GM12865 (cell line): ENCODE measurements around the gene NAA15.
"Not testable (repeated sequence)": the region's sequence is repeated elsewhere in the genome, so short reads cannot be mapped to it uniquely, and the experiment has no call there.

Experiments used
- DNase-seq: peaks from one replicate; pipeline ENCODE4 v3.0.0; 2010; ENCODE audit warnings: low read depth
- H3K4me3 ChIP-seq: 2 replicates; pipeline ENCODE4 v1.5.1; 2011; ENCODE audit warnings: mild to moderate bottlenecking, low read depth, low read length, control low read depth
- TF ChIP-seq, protein P1 (sequence below): IDR thresholded peaks from 2 replicates; pipeline ENCODE4 v1.5.1; 2011; ENCODE audit warnings: low read length, control low read depth, low read depth, inconsistent platforms; ENCODE audit not compliant: insufficient read depth; ENCODE audit errors: missing control alignments

NAA15 gene

DNA sequence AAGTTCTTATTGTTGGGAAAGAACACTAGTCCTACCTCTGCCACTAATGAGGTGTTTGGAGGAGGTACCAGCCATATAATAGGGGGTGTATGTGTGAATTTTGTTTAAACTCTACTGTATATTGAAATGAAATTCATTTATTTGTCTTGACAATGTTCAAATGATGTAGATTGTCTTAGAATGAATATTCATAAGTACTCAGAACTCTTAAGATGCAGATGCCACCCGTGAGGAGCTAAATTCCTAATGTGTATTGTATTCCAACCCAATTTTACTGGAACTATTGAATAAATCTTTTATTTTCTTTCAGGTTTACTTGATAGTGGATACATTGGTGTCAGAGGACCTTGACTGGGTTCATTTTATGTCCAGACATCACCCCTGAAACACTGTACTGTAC is 88.7 kb downstream of the NAA15 start:
- TF ChIP-seq, protein P1, sequence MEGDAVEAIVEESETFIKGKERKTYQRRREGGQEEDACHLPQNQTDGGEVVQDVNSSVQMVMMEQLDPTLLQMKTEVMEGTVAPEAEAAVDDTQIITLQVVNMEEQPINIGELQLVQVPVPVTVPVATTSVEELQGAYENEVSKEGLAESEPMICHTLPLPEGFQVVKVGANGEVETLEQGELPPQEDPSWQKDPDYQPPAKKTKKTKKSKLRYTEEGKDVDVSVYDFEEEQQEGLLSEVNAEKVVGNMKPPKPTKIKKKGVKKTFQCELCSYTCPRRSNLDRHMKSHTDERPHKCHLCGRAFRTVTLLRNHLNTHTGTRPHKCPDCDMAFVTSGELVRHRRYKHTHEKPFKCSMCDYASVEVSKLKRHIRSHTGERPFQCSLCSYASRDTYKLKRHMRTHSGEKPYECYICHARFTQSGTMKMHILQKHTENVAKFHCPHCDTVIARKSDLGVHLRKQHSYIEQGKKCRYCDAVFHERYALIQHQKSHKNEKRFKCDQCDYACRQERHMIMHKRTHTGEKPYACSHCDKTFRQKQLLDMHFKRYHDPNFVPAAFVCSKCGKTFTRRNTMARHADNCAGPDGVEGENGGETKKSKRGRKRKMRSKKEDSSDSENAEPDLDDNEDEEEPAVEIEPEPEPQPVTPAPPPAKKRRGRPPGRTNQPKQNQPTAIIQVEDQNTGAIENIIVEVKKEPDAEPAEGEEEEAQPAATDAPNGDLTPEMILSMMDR, result no peak
- H3K4me3 ChIP-seq, result no peak overlapping the region
- DNase-seq, result no peak

DNA sequence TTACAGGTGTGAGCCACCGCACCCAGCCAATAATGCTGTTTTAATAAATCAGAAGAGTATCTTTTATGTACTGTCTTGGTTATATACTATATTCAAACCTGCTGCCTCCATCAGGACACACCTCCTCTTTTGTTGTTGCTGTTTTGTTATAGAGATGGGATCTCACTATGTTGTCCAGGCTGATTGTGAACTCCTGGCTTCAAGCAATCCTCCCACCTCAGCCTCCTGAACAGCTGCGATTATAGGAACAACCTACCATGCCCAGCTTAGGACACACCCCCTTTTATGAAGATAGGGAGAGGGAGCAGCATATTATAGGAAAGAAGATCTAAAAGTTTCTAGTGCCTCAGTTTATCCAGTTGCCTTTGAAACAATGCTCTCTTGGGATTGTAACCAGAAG is 90.4 kb downstream of the NAA15 start:
- no peak for DNase-seq
- no peak overlapping the region for H3K4me3 ChIP-seq
- TF ChIP-seq, protein P1, result no peak

DNA sequence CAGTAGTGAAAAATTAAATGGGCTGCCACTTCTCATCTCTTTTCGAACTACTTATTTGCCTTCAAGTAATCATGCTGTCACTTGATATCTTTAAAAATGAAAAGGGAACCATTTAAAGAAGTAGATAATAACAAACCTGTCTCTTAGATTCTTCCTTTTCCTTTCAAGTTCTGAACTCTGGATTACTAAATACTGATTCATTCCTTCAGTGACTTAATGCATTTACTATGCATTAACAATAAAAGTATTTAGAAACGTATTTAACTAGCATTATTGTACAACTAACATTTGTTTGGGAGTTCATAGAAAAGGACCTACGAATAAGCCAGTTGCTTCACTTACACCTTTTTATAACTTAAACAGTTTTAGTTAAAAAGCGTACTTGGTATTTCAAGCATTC is 91.5 kb downstream of the NAA15 start:
- H3K4me3 ChIP-seq, result no peak overlapping the region
- TF ChIP-seq, protein P1, result no peak
- DNase-seq, result no peak

DNA sequence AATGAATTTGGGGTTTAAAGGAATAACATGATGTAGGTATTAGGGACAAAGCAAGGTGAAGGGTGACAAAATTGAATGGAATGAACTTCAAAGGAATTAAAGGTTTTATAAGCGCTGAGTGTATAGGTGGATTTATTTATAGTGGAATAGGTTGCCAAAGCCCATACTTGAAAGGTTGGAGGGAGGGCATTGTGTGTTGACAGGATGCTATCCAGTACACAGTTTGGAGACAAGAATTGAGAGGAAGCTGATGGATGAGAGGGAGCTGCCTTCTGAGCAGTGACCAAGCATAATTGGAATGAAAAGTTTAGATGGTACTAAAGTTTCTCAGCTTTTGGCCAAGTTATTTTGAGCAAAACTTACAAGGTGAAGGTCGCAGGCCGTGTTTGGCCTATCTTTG is 100.1 kb downstream of the NAA15 start:
- no peak overlapping the region for H3K4me3 ChIP-seq
- no peak for DNase-seq
- TF ChIP-seq, protein P1, result no peak

DNA sequence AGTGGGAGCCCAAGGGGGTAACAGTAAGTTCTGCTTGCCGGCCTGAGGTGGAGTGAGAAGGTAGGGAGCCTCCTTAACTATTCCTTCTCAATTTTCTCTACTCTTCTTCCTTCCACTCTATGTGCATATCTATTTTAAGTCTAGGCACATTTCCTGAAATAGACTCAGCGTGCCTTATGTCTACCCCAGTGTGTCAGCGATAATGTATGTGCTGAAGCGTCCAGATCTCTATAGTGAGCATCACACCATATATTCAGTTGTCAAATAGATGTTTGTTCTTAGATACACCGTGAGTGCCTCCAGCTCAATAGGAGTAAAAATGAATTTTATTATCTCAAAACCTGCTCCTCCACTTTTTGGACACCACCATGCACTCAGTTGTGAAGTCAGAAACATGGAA is 101.1 kb downstream of the NAA15 start:
- no peak overlapping the region for H3K4me3 ChIP-seq
- TF ChIP-seq, protein P1, result no peak
- DNase-seq, result no peak

DNA sequence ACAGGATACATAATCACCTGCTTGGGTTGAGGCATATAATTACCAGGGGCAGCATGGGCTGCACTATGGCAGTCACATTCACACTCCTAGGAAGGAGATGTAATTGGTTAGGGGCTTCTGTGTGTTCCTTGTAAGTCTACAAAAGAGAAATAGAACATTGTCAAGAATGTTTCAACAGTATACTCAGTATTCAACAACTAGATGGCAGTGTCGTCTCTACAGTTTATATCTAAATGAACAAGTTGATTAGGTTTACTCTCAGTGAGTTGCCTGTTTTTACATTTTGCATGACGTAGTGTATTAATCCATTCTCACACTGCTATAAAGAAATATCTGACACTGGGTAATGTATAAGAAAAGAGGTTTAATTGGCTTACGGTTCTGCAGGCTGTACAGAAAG is 102.2 kb downstream of the NAA15 start:
- DNase-seq, result no peak
- TF ChIP-seq, protein P1, result no peak
- no peak overlapping the region for H3K4me3 ChIP-seq

DNA sequence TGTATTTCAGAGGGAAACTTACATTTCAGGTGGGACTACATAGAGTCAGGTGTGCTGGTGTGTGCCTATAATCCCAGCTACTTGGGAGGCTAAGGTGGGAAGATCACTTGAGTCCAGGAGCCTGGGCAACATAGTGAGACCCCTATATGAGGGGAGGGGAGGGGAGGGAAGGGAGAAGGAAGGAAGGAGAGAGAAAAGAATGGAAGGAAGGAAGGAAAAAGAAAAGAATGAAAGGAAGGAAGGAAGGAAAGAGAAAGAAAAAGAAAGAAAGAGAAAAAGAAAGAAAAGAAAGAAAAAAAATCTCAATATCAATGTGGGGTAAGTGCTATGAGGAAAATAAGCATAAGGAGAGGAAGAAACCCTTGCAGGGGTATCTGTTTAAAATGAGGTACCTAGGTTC is 109.0 kb downstream of the NAA15 start:
- H3K4me3 ChIP-seq, result no peak overlapping the region
- TF ChIP-seq, protein P1, result no peak
- no peak for DNase-seq

DNA sequence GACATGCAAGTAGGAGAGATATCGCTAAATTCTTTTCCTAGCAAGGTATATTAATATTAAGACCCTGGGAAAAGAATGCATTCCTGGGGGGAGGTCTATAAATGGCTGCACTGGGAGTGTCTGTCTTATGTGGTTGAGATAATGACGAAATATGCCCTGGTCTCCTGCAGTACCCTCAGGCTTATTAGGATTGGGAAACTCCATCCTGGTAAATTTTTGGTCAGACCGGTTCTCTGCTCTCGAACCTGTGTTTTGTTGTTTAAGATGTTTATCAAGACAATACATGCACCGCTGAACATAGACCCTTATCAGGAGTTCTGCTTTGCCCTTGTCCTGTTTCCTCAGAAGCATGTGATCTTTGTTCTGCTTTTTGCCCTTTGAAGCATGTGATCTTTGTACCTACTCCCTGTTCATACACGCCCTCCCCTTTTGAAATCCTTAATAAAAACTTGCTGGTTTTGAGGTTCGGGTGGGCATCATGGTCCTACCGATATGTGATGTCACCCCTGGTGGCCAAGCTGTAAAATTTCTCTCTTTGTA is 113.4 kb downstream of the NAA15 start:
- DNase-seq, H3K4me3 ChIP-seq: not testable (repeated sequence)
